ENCODE data around the gene SIPA1L3. TPM values are rescaled to one million over a fixed set of nuclear protein-coding genes. Genes with fewer than 3 reads are reported as not detected.

The SIPA1L3 gene
- total RNA-seq, 1 experiment from 2014 or later, result 19.9 TPM

GRCh38 chr19:38093154-38093553 is 186.1 kb downstream of the SIPA1L3 start:
- BruUV-seq (replicated peaks), result no TSS peak
- ChIA-PET POLR2A (ENCODE audit: low non-redundant PET) (no interaction called here), CTCF (interaction anchor here (0.5 kb wide), 1 partner anchor 35 kb away, joined by 10 read pairs; no protein-coding TSS in a partner anchor)
- no peaks in the 10 kb centered on the region for H3K4me1 ChIP-seq (ENCODE audit: insufficient read depth, low read length, poor library complexity, severe bottlenecking)
- no peaks in the 10 kb centered on the region for H3K9me3 ChIP-seq (ENCODE audit: low read depth, low read length, poor library complexity, severe bottlenecking)
- DNase-seq (ENCODE audit: low spot score), result no peak
- no peaks in the 10 kb centered on the region for H3K36me3 ChIP-seq (ENCODE audit: insufficient read depth, low read length, poor library complexity, severe bottlenecking)
- intact Hi-C loops (cut with micrococcal nuclease; ENCODE audit: unreplicated experiment), result no loop called here
- H3K27me3 ChIP-seq (replicated peaks; ENCODE audit: insufficient read depth, low read depth, low read length, poor library complexity), result no peaks in the 10 kb centered on the region
- no peak overlapping the region for H3K4me3 ChIP-seq (ENCODE audit: low read depth, low read length, poor library complexity, severe bottlenecking)
- no peak for TF ChIP-seq EZH2 (IDR thresholded peaks at IDR 0.05; ENCODE audit: borderline replicate concordance, low read depth, low read length, poor library complexity, severe bottlenecking)
- TF ChIP-seq, protein P1, sequence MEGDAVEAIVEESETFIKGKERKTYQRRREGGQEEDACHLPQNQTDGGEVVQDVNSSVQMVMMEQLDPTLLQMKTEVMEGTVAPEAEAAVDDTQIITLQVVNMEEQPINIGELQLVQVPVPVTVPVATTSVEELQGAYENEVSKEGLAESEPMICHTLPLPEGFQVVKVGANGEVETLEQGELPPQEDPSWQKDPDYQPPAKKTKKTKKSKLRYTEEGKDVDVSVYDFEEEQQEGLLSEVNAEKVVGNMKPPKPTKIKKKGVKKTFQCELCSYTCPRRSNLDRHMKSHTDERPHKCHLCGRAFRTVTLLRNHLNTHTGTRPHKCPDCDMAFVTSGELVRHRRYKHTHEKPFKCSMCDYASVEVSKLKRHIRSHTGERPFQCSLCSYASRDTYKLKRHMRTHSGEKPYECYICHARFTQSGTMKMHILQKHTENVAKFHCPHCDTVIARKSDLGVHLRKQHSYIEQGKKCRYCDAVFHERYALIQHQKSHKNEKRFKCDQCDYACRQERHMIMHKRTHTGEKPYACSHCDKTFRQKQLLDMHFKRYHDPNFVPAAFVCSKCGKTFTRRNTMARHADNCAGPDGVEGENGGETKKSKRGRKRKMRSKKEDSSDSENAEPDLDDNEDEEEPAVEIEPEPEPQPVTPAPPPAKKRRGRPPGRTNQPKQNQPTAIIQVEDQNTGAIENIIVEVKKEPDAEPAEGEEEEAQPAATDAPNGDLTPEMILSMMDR (conservative IDR thresholded peaks at IDR 0.05; ENCODE audit: low read depth, low read length), result no peak
- no peak overlapping the region for H3K27ac ChIP-seq (ENCODE audit: low read depth, low read length, poor library complexity, severe bottlenecking)

DNA sequence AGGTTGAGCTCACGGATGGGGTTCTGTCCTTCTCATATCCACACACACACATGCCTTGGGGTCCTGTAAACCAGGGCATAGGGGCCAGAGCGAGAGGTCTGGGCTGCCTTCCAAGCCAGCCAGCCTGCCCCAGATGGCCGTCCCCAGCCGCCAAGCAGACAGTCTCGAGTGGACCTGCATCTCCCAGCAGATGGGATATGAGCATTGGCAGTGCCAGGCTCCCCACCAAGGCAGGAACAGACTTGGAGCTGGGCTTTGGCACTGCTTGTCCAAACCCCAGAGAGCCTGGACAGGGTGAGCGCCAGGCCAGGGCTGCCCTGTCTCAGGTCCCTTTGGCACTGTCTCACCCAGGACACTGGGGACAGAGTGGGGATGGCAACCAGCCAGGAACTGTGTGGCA is 186.6 kb downstream of the SIPA1L3 start:
- intact Hi-C loops (cut with micrococcal nuclease; ENCODE audit: unreplicated experiment), result no loop called here
- no TSS peak for BruUV-seq (replicated peaks)
- Histone ChIP-seq H3K27ac (ENCODE audit: low read depth, low read length, poor library complexity, severe bottlenecking) (no peak overlapping the region), H3K27me3 (replicated peaks; ENCODE audit: insufficient read depth, low read depth, low read length, poor library complexity) (no peaks in the 10 kb centered on the region), H3K4me3 (ENCODE audit: low read depth, low read length, poor library complexity, severe bottlenecking) (no peak overlapping the region), H3K4me1 (ENCODE audit: insufficient read depth, low read length, poor library complexity, severe bottlenecking) (no peaks in the 10 kb centered on the region), H3K36me3 (ENCODE audit: insufficient read depth, low read length, poor library complexity, severe bottlenecking) (no peaks in the 10 kb centered on the region), H3K9me3 (ENCODE audit: low read depth, low read length, poor library complexity, severe bottlenecking) (no peaks in the 10 kb centered on the region)
- TF ChIP-seq, protein P1 (conservative IDR thresholded peaks at IDR 0.05; ENCODE audit: low read depth, low read length), result no peak
- TF ChIP-seq EZH2 (IDR thresholded peaks at IDR 0.05; ENCODE audit: borderline replicate concordance, low read depth, low read length, poor library complexity, severe bottlenecking), result no peak
- ChIA-PET CTCF (interaction anchor here (0.5 to 1.0 kb wide), 2 partner anchors 34 to 191 kb away, joined by 3 to 10 read pairs; no protein-coding TSS in a partner anchor), POLR2A (ENCODE audit: low non-redundant PET) (no interaction called here)
- no peak for DNase-seq (ENCODE audit: low spot score)

DNA sequence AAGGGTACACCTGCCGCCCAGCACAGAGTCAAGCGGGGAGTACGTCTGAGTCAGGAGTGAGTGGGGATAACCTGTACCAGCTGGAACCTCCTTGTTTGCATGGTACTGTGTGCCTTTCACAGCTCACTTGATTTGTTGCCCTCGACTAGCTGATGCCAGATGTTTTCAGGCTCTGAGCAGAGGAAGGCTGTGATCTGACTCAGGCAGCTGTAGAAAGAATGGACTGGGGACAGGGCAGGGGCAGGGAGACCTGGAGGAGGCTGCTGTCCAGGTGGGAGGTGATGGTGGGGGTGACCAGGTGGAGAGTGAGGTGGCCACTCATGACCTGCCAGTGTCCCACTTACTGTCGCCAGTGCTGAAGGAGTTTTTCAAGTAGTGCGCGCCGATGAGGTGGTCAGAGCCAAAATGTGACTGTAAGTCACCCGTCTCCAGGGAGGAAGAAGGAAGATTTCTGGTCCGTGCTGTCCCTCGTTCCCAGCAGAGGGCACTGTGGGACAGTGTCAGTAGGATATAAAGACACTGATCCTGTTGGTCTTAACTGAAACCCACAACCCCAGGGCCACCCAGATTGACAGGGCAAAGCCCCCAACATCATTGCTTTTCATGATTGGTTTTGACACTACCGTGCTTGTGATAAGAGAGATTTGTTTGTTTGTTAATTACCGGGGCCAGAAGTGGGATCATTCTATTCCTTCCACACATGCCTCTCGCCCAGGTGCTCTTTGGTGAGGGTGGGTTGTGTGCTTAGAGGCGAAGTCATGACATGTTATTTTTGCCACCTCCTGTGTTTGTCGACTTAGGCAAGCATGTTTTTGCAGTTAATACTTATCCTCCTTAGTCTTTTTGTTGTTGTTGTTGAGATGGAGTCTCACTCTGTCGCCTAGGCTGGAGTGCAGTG is 188.7 kb downstream of the SIPA1L3 start:
- H3K27ac ChIP-seq (ENCODE audit: low read depth, low read length, poor library complexity, severe bottlenecking), result no peak overlapping the region

More for the DNA sequence above, 188.7 kb downstream of the SIPA1L3 start:
- no peak for TF ChIP-seq EZH2 (IDR thresholded peaks at IDR 0.05; ENCODE audit: borderline replicate concordance, low read depth, low read length, poor library complexity, severe bottlenecking)
- TF ChIP-seq, protein P1 (conservative IDR thresholded peaks at IDR 0.05; ENCODE audit: low read depth, low read length), result peak; percentile 80
- POLR2A ChIA-PET (ENCODE audit: low non-redundant PET), result no interaction called here
- Histone ChIP-seq H3K27me3 (replicated peaks; ENCODE audit: insufficient read depth, low read depth, low read length, poor library complexity) (no peaks in the 10 kb centered on the region), H3K9me3 (ENCODE audit: low read depth, low read length, poor library complexity, severe bottlenecking) (peaks cover 7% of the 10 kb centered on the region), H3K36me3 (ENCODE audit: insufficient read depth, low read length, poor library complexity, severe bottlenecking) (no peaks in the 10 kb centered on the region), H3K4me1 (ENCODE audit: insufficient read depth, low read length, poor library complexity, severe bottlenecking) (no peaks in the 10 kb centered on the region), H3K4me3 (ENCODE audit: low read depth, low read length, poor library complexity, severe bottlenecking) (no peak overlapping the region)
- peak; percentile 70 for DNase-seq (ENCODE audit: low spot score)
- intact Hi-C loops (cut with micrococcal nuclease; ENCODE audit: unreplicated experiment), result no loop called here
- BruUV-seq (replicated peaks), result no TSS peak
- CTCF ChIA-PET, result interaction anchor here (0.9 kb wide), 1 partner anchor 193 kb away, joined by 3 read pairs; no protein-coding TSS in a partner anchor

Data from A673 (cell line).